ENCODE measurements around the gene ARSG. TPM values are rescaled to one million over a fixed set of nuclear protein-coding genes. Genes with fewer than 3 reads are reported as not detected.

Gene ARSG
- total and polyA plus RNA-seq, 2 of the 8 experiments (the other 6 are each of a cell fraction or from before 2014, with no cell fraction given): 3.3 to 4.0 TPM

- TF ChIP-seq, protein P1, sequence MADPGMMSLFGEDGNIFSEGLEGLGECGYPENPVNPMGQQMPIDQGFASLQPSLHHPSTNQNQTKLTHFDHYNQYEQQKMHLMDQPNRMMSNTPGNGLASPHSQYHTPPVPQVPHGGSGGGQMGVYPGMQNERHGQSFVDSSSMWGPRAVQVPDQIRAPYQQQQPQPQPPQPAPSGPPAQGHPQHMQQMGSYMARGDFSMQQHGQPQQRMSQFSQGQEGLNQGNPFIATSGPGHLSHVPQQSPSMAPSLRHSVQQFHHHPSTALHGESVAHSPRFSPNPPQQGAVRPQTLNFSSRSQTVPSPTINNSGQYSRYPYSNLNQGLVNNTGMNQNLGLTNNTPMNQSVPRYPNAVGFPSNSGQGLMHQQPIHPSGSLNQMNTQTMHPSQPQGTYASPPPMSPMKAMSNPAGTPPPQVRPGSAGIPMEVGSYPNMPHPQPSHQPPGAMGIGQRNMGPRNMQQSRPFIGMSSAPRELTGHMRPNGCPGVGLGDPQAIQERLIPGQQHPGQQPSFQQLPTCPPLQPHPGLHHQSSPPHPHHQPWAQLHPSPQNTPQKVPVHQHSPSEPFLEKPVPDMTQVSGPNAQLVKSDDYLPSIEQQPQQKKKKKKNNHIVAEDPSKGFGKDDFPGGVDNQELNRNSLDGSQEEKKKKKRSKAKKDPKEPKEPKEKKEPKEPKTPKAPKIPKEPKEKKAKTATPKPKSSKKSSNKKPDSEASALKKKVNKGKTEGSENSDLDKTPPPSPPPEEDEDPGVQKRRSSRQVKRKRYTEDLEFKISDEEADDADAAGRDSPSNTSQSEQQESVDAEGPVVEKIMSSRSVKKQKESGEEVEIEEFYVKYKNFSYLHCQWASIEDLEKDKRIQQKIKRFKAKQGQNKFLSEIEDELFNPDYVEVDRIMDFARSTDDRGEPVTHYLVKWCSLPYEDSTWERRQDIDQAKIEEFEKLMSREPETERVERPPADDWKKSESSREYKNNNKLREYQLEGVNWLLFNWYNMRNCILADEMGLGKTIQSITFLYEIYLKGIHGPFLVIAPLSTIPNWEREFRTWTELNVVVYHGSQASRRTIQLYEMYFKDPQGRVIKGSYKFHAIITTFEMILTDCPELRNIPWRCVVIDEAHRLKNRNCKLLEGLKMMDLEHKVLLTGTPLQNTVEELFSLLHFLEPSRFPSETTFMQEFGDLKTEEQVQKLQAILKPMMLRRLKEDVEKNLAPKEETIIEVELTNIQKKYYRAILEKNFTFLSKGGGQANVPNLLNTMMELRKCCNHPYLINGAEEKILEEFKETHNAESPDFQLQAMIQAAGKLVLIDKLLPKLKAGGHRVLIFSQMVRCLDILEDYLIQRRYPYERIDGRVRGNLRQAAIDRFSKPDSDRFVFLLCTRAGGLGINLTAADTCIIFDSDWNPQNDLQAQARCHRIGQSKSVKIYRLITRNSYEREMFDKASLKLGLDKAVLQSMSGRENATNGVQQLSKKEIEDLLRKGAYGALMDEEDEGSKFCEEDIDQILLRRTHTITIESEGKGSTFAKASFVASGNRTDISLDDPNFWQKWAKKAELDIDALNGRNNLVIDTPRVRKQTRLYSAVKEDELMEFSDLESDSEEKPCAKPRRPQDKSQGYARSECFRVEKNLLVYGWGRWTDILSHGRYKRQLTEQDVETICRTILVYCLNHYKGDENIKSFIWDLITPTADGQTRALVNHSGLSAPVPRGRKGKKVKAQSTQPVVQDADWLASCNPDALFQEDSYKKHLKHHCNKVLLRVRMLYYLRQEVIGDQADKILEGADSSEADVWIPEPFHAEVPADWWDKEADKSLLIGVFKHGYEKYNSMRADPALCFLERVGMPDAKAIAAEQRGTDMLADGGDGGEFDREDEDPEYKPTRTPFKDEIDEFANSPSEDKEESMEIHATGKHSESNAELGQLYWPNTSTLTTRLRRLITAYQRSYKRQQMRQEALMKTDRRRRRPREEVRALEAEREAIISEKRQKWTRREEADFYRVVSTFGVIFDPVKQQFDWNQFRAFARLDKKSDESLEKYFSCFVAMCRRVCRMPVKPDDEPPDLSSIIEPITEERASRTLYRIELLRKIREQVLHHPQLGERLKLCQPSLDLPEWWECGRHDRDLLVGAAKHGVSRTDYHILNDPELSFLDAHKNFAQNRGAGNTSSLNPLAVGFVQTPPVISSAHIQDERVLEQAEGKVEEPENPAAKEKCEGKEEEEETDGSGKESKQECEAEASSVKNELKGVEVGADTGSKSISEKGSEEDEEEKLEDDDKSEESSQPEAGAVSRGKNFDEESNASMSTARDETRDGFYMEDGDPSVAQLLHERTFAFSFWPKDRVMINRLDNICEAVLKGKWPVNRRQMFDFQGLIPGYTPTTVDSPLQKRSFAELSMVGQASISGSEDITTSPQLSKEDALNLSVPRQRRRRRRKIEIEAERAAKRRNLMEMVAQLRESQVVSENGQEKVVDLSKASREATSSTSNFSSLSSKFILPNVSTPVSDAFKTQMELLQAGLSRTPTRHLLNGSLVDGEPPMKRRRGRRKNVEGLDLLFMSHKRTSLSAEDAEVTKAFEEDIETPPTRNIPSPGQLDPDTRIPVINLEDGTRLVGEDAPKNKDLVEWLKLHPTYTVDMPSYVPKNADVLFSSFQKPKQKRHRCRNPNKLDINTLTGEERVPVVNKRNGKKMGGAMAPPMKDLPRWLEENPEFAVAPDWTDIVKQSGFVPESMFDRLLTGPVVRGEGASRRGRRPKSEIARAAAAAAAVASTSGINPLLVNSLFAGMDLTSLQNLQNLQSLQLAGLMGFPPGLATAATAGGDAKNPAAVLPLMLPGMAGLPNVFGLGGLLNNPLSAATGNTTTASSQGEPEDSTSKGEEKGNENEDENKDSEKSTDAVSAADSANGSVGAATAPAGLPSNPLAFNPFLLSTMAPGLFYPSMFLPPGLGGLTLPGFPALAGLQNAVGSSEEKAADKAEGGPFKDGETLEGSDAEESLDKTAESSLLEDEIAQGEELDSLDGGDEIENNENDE (IDR thresholded peaks at IDR 0.05; ENCODE audit: insufficient replicate concordance, low read length): no peak
- no peak for TF ChIP-seq SIX5 (IDR thresholded peaks at IDR 0.05; ENCODE audit: low read depth, low read length)
Measured at GRCh38 chr17:68326681-68327080, 35.4 kb downstream of the ARSG start (continued).

Data from H1 (cell line).